ENCODE measurements around the gene WRAP53.

Gene WRAP53

GRCh38 chr17:7747635-7748071, 59.4 kb downstream of the WRAP53 start:
- no peak for DNase-seq

DNA sequence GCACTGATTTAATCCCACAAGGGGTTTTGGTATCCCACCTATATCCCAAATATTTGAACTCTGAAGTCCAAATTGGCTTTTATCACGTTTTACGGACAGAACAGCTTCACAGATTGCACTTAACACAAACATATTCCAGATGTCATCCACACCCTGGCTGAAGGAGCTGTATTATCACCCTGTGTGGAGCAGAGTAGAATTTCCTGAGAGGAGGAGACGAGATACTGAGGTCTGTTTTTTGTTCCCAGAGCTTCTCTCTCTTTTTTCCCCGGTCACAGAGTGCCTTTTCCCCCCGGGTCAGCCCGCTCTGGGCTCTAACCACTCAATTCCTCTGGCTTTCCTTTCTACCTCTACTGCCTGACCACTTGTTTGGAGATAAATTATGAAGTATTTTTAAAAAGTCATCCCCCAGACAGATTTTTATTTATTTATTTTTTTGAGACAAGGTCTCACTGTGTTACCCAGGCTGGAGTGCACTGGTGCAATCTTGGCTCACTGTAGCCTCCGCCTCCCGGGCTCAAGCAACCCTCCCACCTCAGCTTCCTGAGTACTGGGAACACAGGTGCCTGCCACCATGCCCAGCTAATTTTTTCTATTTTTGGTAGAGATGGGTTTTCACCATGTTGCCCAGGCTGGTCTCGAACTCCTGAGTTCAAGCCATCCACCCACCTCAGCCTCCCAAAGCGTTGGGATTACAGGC, 59.9 kb downstream of the WRAP53 start:
- DNase-seq = no peak

- no peak for DNase-seq
Measured at GRCh38 chr17:7750321-7750821, 62.1 kb downstream of the WRAP53 start.
